ENCODE measurements around the gene LARP1. TPM values are rescaled to one million over a fixed set of nuclear protein-coding genes. Genes with fewer than 3 reads are reported as not detected.

LARP1 gene
- total RNA-seq, 2 experiments from 2014 or later = 88.7 to 97.6 TPM

DNA sequence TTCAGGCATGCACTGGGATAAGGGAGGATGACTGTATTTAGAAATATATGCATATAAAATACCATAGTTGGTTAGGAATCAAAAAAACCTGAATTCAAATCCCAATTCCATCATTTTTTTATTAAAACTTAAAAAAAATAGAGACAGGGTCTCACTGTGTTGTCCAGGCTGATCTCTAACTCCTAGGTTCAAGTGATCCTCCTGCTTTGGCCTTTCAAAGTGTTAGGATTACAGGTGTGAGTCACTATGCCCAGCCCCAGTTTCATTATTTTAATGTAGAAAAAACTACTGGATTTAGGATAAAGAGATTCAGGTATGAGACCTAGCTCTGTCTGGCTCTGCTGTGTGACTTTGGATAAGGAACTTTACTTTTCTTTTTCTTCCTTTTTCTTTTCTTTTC is 3.3 kb upstream of the LARP1 start:
- no peaks in the 10 kb centered on the region for H3K27me3 ChIP-seq (ENCODE audit: control insufficient read depth in 1 of 2, insufficient read depth in 2 of 2, low read length in 2 of 2)
- peaks cover 9% of the 10 kb centered on the region for H3K36me3 Mint-ChIP-seq (ENCODE audit: low read depth)
- ATAC-seq (ENCODE audit: poor library complexity) (no peak), DNase-seq (no peak)
- peaks cover 25% of the 10 kb centered on the region for H3K4me1 Mint-ChIP-seq (ENCODE audit: low read depth)
- intact Hi-C loops (cut with DNase I, micrococcal nuclease) = loop anchor here in 1 of 2 experiments (2.0 to 10.0 kb wide), 3 partner anchors 101 to 557 kb away; partner anchors contain the start of genes GALNT10 and SAP30L
- H3K27me3 Mint-ChIP-seq = no peaks in the 10 kb centered on the region
- H3K36me3 ChIP-seq (ENCODE audit: insufficient read depth, low read length) = no peaks in the 10 kb centered on the region
- H3K4me3 Mint-ChIP-seq = no peak overlapping the region
- POLR2A ChIA-PET = no interaction called here
- no peak overlapping the region for H3K27ac Mint-ChIP-seq
- no peaks in the 10 kb centered on the region for H3K9me3 ChIP-seq (ENCODE audit: control insufficient read depth in 1 of 2, insufficient read depth in 1 of 2, low read length in 2 of 2)
- H3K9me3 Mint-ChIP-seq = no peaks in the 10 kb centered on the region
- H3K4me1 ChIP-seq (ENCODE audit: insufficient read depth, low read length) = peaks cover 14% of the 10 kb centered on the region
- H3K4me3 ChIP-seq (ENCODE audit: low read length) = no peak overlapping the region
- no peak overlapping the region for H3K27ac ChIP-seq (ENCODE audit: low read depth in 1 of 2, low read length in 2 of 2)
- no peak for TF ChIP-seq CTCF (IDR thresholded peaks at IDR 0.05)
- CTCF ChIA-PET = no interaction called here

- H3K4me3 ChIP-seq (ENCODE audit: low read length) = peak overlapping the region; percentile 54
Measured at GRCh38 chr5:154753792-154754191, 1.4 kb upstream of the LARP1 start.

More at GRCh38 chr5:154753792-154754191, 1.4 kb upstream of the LARP1 start:
- Mint-ChIP-seq H3K27ac (peak overlapping the region; percentile 93), H3K4me3 (peak overlapping the region; percentile 90), H3K9me3 (no peaks in the 10 kb centered on the region), H3K27me3 (no peaks in the 10 kb centered on the region), H3K4me1 (ENCODE audit: low read depth) (peaks cover 41% of the 10 kb centered on the region), H3K36me3 (ENCODE audit: low read depth) (peaks cover 19% of the 10 kb centered on the region)
- H3K27ac ChIP-seq (ENCODE audit: low read depth in 1 of 2, low read length in 2 of 2) = peak overlapping the region; percentile 86 to 92
- peaks cover 23% of the 10 kb centered on the region for H3K4me1 ChIP-seq (ENCODE audit: insufficient read depth, low read length)
- ATAC-seq (ENCODE audit: poor library complexity) = no peak
- H3K9me3 ChIP-seq (ENCODE audit: control insufficient read depth in 1 of 2, insufficient read depth in 1 of 2, low read length in 2 of 2) = no peaks in the 10 kb centered on the region
- no peaks in the 10 kb centered on the region for H3K27me3 ChIP-seq (ENCODE audit: control insufficient read depth in 1 of 2, insufficient read depth in 2 of 2, low read length in 2 of 2)
- H3K36me3 ChIP-seq (ENCODE audit: insufficient read depth, low read length) = no peaks in the 10 kb centered on the region
- TF ChIP-seq CTCF (IDR thresholded peaks at IDR 0.05) = no peak
- ChIA-PET POLR2A (interaction anchor here (1.0 to 1.7 kb wide), 3 partner anchors 14 to 105 kb away, joined by 3 to 7 read pairs (median 6); partner anchors contain the start of gene CNOT8), CTCF (no interaction called here)
- intact Hi-C loops (cut with DNase I, micrococcal nuclease) = loop anchor here (2.0 to 10.0 kb wide), 5 partner anchors 59 to 559 kb away; partner anchors contain the start of genes GALNT10 (in 1 of the 2) and SAP30L (in 1 of the 2)
- DNase-seq = no peak
